ENCODE measurements around the gene MRS2.
A peak's percentile ranks its signal among the peaks of the same experiment; 100 is the strongest.

MRS2 gene

DNA sequence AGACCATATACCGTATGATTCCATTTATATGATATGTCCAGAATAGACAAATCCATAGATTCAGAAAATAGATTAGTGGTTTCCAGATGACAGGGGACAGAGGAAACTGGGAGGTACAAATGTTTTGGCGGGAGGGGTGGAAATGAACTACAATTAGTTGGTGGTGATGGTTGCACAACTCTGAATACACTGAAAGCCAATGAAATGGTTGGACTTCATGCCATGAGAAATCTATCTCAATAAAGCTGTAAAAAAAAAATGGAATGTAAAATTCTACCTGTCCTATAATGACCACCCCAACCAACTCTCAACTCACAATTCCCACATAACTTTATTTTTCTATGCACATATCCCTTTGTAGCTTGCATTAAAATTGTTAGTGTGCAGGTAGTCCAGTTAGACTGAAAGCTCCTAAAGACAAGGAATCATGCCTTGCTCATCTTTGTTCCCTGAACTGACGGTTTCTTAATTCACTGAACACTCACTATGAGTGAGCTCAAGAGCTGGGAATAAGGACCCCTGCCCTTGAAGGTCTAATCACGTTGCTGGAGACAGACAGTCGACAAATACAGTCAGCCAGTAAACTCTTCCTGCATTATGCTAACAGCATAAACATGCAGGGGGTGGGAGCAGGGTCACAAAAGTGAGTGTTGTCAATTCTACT lies 46.3 kb upstream of the MRS2 start:
- H3K79me1 ChIP-seq (ENCODE audit: low read depth, low read length): no peaks in the 10 kb centered on the region
- no peak overlapping the region for H3K23ac ChIP-seq (ENCODE audit: low read depth, low read length, poor library complexity)
- H3K4ac ChIP-seq (ENCODE audit: low read length): no peak overlapping the region
- peaks cover 0 to 3% of the 10 kb centered on the region in 2 donors for H3K9me3 ChIP-seq (replicated peaks in 1 of 2; ENCODE audit: control insufficient read depth in 2 of 2, insufficient read depth in 1 of 2, low read depth in 1 of 2, low read length in 2 of 2)
- no peak overlapping the region for H2BK12ac ChIP-seq (ENCODE audit: low read length)
- H2BK120ac ChIP-seq (ENCODE audit: low read depth, low read length): no peak overlapping the region
- no peak overlapping the region for H3K27ac ChIP-seq (replicated peaks; ENCODE audit: low read length)
- H3K18ac ChIP-seq (ENCODE audit: low read length): no peak overlapping the region
- no peak overlapping the region for H4K8ac ChIP-seq (ENCODE audit: low read depth, low read length)
- no peak overlapping the region for H3K4me2 ChIP-seq (ENCODE audit: insufficient read depth, low read length, poor library complexity, severe bottlenecking)
- no peak overlapping the region for H3K14ac ChIP-seq (ENCODE audit: low read length)
- H3K27me3 ChIP-seq (ENCODE audit: control insufficient read depth in 3 of 3, insufficient read depth in 3 of 3, low read depth in 1 of 3, low read length in 3 of 3): no peaks in the 10 kb centered on the region
- H3K9ac ChIP-seq (ENCODE audit: low read depth, low read length, poor library complexity): no peak overlapping the region
- peaks cover 2 to 3% of the 10 kb centered on the region in 2 donors for H3K4me1 ChIP-seq (ENCODE audit: control insufficient read depth in 2 of 2, insufficient read depth in 1 of 2, low read depth in 1 of 2, low read length in 2 of 2)
- no CpG with 5 or more reads among the region's 5 CpGs for WGBS, 2 donors (ENCODE audit: extremely low coverage in 2 of 2, insufficient read length in 2 of 2, insufficient replicate concordance in 1 of 2)
- no peak overlapping the region for H4K91ac ChIP-seq (ENCODE audit: low read depth, low read length, poor library complexity)
- H2BK5ac ChIP-seq (ENCODE audit: low read length): no peak overlapping the region
- H2AFZ ChIP-seq (ENCODE audit: low read length): no peak overlapping the region
- H2AK5ac ChIP-seq (ENCODE audit: low read depth, low read length): no peak overlapping the region
- DNase-seq (ENCODE audit: low spot score): no peak
- H2BK15ac ChIP-seq (ENCODE audit: low read length): no peak overlapping the region
- H3K36me3 ChIP-seq (replicated peaks in 1 of 2; ENCODE audit: control insufficient read depth in 2 of 2, insufficient read depth in 2 of 2, low read length in 2 of 2): no peaks in the 10 kb centered on the region
- no peak overlapping the region for H3K4me3 ChIP-seq (ENCODE audit: low read length in 2 of 2)

DNA sequence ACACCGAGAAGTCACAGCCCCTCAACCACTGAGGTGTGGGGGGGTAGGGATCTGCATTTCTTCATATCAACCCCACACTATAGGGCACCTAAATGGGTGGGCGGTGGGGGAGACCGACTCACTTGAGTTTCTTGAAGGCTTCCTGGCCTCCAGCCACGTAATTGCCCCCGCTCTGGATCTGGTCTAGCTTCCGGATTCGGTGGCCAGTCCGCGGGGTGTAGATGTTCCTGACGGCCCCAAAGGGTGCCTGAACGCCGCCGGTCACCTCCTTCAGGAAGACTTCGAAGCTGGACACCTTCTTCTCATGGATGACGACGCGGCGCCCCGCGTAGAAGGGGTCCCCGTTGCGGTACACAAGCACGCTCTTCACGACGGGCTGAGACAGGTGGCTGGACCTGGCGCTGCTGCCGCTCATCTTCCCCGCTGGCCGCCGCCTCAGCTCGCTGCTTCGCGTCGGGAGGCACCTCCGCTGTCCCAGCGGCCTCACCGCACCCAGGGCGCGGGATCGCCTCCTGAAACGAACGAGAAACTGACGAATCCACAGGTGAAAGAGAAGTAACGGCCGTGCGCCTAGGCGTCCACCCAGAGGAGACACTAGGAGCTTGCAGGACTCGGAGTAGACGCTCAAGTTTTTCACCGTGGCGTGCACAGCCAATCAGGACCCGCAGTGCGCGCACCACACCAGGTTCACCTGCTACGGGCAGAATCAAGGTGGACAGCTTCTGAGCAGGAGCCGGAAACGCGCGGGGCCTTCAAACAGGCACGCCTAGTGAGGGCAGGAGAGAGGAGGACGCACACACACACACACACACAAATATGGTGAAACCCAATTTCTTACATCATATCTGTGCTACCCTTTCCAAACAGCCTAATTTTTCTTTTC lies 45.2 kb upstream of the MRS2 start, which contains the start of gene DCDC2:
Gene DCDC2, minus strand, starts transcription at position 724 of the 883 bp plus-strand sequence. Its CDS starts 309 bp downstream, at position 415.
- Histone ChIP-seq H2AFZ (ENCODE audit: low read length) (no peak within 1 kb of the TSS), H4K8ac (ENCODE audit: low read depth, low read length) (no peak within 1 kb of the TSS), H3K18ac (ENCODE audit: low read length) (peak within 1 kb of the TSS; percentile 2), H2BK15ac (ENCODE audit: low read length) (peak within 1 kb of the TSS; percentile 10), H3K27me3 (ENCODE audit: control insufficient read depth in 3 of 3, insufficient read depth in 3 of 3, low read depth in 1 of 3, low read length in 3 of 3) (peaks cover 0 to 1% (median 0%) of the 10 kb centered on the region in 3 experiments), H3K9ac (ENCODE audit: low read depth, low read length, poor library complexity) (no peak within 1 kb of the TSS), H3K36me3 (replicated peaks in 1 of 2; ENCODE audit: control insufficient read depth in 2 of 2, insufficient read depth in 2 of 2, low read length in 2 of 2) (no peaks in the 10 kb centered on the region), H3K27ac (replicated peaks; ENCODE audit: low read length) (no peak within 1 kb of the TSS), H3K14ac (ENCODE audit: low read length) (no peak within 1 kb of the TSS), H3K4ac (ENCODE audit: low read length) (no peak within 1 kb of the TSS), H4K91ac (ENCODE audit: low read depth, low read length, poor library complexity) (no peak within 1 kb of the TSS), H3K79me1 (ENCODE audit: low read depth, low read length) (no peaks in the 10 kb centered on the region), H2AK5ac (ENCODE audit: low read depth, low read length) (peak within 1 kb of the TSS; percentile 2), H2BK12ac (ENCODE audit: low read length) (no peak within 1 kb of the TSS), H3K4me3 (ENCODE audit: low read length in 2 of 2) (peak within 1 kb of the TSS in 1 of 2 donors; percentile 35), H3K9me3 (replicated peaks in 1 of 2; ENCODE audit: control insufficient read depth in 2 of 2, insufficient read depth in 1 of 2, low read depth in 1 of 2, low read length in 2 of 2) (peaks cover 0 to 3% of the 10 kb centered on the region in 2 donors), H3K4me2 (ENCODE audit: insufficient read depth, low read length, poor library complexity, severe bottlenecking) (no peak within 1 kb of the TSS), H3K4me1 (ENCODE audit: control insufficient read depth in 2 of 2, insufficient read depth in 1 of 2, low read depth in 1 of 2, low read length in 2 of 2) (peaks cover 2 to 3% of the 10 kb centered on the region in 2 donors), H2BK120ac (ENCODE audit: low read depth, low read length) (no peak within 1 kb of the TSS), H2BK5ac (ENCODE audit: low read length) (no peak within 1 kb of the TSS), H3K23ac (ENCODE audit: low read depth, low read length, poor library complexity) (peak within 1 kb of the TSS; percentile 11)
- no CpG with 5 or more reads among the region's 61 CpGs for WGBS, 2 donors (ENCODE audit: extremely low coverage in 2 of 2, insufficient read length in 2 of 2, insufficient replicate concordance in 1 of 2)
- no peak for DNase-seq (ENCODE audit: low spot score)

DNA sequence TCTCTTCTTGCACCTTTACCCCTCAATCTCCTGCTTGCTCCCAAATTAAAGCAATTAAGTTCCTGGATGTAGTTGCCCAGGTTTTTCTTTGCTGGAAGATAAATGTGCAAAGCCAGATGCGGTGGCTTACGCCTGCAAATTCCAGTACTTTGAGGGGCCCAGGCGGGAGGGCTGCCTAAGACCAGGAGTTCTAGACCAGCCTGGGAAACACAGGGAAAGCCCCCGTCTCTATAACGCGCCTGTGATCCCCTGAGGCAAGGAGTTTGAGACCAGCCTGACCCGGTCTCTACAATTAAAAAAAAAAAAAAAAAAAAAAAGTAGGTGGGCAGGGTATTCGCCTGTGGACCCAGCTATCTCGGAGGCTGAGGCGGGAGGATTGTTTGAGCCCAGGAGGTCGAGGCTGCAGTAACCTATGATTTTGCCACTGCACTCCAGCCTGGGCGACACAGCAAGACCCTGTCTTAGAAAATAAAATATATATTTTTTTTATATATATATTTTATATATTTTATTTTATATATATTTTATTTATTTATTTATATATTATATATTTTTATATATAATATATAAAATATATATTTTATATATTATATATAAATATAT lies 44.4 kb upstream of the MRS2 start:
- no peak overlapping the region for H2BK5ac ChIP-seq (ENCODE audit: low read length)
- H2BK15ac ChIP-seq (ENCODE audit: low read length): no peak overlapping the region
- no peaks in the 10 kb centered on the region for H3K79me1 ChIP-seq (ENCODE audit: low read depth, low read length)
- peaks cover 2 to 3% of the 10 kb centered on the region in 2 donors for H3K4me1 ChIP-seq (ENCODE audit: control insufficient read depth in 2 of 2, insufficient read depth in 1 of 2, low read depth in 1 of 2, low read length in 2 of 2)
- H3K23ac ChIP-seq (ENCODE audit: low read depth, low read length, poor library complexity): no peak overlapping the region
- no peak overlapping the region for H4K91ac ChIP-seq (ENCODE audit: low read depth, low read length, poor library complexity)
- no CpG with 5 or more reads among the region's 12 CpGs for WGBS, 2 donors (ENCODE audit: extremely low coverage in 2 of 2, insufficient read length in 2 of 2, insufficient replicate concordance in 1 of 2)
- no peak overlapping the region for H2BK120ac ChIP-seq (ENCODE audit: low read depth, low read length)
- no peak overlapping the region for H2AK5ac ChIP-seq (ENCODE audit: low read depth, low read length)
- H3K18ac ChIP-seq (ENCODE audit: low read length): no peak overlapping the region
- no peak overlapping the region for H3K4me2 ChIP-seq (ENCODE audit: insufficient read depth, low read length, poor library complexity, severe bottlenecking)
- no peak overlapping the region for H2BK12ac ChIP-seq (ENCODE audit: low read length)
- no peak for DNase-seq (ENCODE audit: low spot score)
- H3K27ac ChIP-seq (replicated peaks; ENCODE audit: low read length): no peak overlapping the region
- peaks cover 0 to 3% of the 10 kb centered on the region in 2 donors for H3K9me3 ChIP-seq (replicated peaks in 1 of 2; ENCODE audit: control insufficient read depth in 2 of 2, insufficient read depth in 1 of 2, low read depth in 1 of 2, low read length in 2 of 2)
- no peak overlapping the region for H3K14ac ChIP-seq (ENCODE audit: low read length)
- H2AFZ ChIP-seq (ENCODE audit: low read length): no peak overlapping the region
- no peak overlapping the region for H3K4ac ChIP-seq (ENCODE audit: low read length)
- H3K36me3 ChIP-seq (replicated peaks in 1 of 2; ENCODE audit: control insufficient read depth in 2 of 2, insufficient read depth in 2 of 2, low read length in 2 of 2): no peaks in the 10 kb centered on the region
- H3K4me3 ChIP-seq (ENCODE audit: low read length in 2 of 2): no peak overlapping the region
- no peak overlapping the region for H4K8ac ChIP-seq (ENCODE audit: low read depth, low read length)
- peaks cover 0 to 4% (median 0%) of the 10 kb centered on the region in 3 experiments for H3K27me3 ChIP-seq (ENCODE audit: control insufficient read depth in 3 of 3, insufficient read depth in 3 of 3, low read depth in 1 of 3, low read length in 3 of 3)
- H3K9ac ChIP-seq (ENCODE audit: low read depth, low read length, poor library complexity): no peak overlapping the region

All from neuronal stem cell (in vitro differentiated cells).